GM19455 (cell line): ENCODE measurements around the gene MYO1A.
"Not testable (repeated sequence)": the region's sequence is repeated elsewhere in the genome, so short reads cannot be mapped to it uniquely, and the experiment has no call there.

Experiments
- ATAC-seq: cut with Tn5 transposase; IDR thresholded peaks from one replicate; pipeline ENCODE4 v1.9.1; 2021; ENCODE audit not compliant: unreplicated experiment

Gene MYO1A

DNA sequence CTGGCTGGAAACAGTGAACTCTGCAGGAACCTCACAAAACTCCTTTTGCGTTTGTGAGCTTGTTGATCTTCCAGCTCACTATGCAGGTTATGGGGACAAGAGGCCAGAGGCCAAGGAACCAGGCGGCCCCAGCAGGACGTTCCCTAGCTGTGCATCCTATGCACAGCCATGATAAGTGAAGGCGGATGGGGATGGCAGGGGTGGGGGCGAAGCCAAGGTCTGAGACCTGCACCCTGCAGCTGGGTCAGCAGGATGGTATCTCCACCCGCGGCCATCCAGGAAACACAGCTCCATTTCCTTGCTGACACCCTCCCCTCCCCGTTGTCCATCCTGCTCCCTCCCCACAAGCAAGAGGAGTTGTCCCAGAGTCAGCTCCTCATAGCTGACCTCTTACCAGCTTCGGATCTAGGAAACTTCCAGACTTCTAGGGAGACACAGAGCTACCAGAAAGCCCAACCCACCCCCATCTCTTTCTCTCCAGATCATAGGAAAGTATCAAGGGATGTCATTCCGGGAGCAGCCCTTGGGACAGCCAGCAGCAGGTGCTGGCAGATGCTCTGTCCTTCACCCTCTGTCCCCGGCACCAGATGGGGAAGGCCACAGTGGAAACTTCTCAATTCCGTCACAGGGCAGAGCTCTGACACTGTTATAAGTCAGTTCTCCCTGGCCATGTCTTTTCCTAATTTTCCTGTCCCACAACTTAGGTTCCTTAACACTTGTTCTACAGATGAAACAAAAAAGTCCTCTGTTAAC, 53.0 kb downstream of the MYO1A start:
- no peak for ATAC-seq

DNA sequence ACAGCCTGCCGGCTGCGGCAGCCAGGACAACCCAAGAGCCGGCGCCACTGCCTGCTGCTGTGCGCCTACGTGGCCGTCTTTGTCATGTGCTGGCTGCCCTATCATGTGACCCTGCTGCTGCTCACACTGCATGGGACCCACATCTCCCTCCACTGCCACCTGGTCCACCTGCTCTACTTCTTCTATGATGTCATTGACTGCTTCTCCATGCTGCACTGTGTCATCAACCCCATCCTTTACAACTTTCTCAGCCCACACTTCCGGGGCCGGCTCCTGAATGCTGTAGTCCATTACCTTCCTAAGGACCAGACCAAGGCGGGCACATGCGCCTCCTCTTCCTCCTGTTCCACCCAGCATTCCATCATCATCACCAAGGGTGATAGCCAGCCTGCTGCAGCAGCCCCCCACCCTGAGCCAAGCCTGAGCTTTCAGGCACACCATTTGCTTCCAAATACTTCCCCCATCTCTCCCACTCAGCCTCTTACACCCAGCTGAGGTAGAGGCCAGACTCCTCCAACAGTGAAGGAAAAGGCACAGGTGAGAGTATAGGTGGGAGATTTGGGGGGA, 53.9 kb downstream of the MYO1A start:
- ATAC-seq, result no peak

DNA sequence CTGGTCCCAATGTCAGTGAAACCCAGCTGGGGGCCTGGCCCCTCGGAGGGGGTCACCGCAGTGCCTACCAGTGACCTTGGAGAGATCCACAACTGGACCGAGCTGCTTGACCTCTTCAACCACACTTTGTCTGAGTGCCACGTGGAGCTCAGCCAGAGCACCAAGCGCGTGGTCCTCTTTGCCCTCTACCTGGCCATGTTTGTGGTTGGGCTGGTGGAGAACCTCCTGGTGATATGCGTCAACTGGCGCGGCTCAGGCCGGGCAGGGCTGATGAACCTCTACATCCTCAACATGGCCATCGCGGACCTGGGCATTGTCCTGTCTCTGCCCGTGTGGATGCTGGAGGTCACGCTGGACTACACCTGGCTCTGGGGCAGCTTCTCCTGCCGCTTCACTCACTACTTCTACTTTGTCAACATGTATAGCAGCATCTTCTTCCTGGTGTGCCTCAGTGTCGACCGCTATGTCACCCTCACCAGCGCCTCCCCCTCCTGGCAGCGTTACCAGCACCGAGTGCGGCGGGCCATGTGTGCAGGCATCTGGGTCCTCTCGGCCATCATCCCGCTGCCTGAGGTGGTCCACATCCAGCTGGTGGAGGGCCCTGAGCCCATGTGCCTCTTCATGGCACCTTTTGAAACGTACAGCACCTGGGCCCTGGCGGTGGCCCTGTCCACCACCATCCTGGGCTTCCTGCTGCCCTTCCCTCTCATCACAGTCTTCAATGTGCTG, 54.6 kb downstream of the MYO1A start:
- no peak for ATAC-seq

DNA sequence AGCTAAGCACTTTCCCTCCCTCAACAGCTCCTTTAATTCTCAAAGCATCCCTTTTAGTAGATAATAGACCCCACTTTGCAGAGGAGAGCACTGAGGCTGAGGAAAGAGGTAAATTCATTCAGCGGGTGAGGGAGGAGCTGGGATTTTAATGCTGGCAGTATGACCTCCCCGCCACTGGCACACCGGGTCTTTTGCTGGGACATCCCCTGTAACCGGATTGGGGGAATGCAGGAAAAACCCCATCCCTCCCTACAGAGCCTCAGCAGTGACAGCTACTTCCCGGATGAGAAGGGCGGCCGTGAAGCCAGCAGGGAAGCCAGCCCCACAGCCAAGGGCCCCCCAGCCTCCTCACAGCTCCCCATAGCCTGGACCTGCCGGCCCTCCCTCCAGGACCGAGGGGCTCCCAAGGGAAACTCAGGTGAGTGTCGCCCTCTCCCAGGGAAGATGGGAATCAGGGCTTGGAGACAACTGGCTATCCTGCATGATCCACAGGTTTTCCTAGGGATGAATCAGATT, 55.6 kb downstream of the MYO1A start:
- ATAC-seq, result no peak

DNA sequence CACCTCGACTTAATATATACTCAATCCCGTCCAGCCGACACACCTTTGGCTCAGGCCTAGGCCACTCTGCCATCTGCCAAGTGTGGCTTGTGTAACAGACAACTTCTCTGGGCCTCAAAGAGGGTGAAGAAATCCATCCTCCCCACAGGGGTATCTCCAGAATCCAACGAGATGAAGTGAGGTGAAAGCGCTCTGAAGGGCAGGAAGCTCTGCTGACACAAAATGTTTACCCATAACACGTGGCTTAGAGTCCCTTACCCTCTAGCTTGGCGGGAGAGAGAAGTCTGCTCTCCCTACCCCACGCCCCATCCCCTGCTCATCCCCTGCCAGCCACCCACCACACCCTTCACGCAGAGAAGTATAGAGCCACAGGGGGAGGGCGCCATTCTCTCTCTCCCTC, 56.6 kb downstream of the MYO1A start:
- ATAC-seq, result no peak

DNA sequence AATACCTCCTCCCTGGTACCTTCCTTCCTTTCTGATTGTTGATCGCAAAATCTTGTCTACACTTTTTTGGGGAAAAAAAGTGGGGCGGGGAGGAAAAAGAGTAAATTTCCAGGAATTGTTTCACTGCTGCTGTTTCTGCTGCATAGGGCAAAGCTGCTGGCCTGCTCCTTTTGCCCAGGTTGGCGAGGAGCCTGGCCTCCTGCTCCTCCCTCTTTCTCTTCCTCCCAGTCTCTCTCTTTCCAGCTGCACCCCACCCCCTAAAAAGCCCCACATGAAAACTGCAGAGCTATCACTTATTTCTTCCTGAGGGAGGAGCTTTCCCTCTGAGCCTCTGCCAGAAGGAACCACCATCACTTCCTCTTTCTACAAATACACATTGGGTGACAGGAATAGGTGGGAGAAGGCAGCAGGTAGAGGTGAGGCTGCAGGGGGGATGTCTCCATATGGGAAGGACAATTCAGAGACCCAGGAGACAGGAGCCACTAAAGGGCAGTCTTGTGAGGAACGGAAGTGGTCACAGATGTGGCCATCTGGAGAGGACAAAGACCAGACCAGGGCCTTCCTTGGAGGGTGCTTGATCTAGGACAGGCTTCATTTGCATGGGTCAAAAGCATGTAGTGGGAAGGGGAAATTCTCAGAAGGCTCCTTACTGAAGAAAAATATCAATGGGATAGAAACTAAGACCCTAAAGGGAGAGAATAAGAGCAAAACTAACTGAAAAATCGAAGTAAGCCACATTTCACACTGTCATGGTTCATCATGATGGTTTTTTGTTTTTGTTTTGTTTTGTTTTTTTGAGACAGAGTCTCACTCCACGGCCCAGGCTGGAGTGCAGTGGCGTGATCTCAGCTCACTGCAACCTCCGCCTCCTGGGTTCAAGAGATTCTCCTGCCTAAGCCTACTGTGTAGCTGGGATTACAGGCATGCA, 58.3 kb downstream of the MYO1A start:
- no peak for ATAC-seq

DNA sequence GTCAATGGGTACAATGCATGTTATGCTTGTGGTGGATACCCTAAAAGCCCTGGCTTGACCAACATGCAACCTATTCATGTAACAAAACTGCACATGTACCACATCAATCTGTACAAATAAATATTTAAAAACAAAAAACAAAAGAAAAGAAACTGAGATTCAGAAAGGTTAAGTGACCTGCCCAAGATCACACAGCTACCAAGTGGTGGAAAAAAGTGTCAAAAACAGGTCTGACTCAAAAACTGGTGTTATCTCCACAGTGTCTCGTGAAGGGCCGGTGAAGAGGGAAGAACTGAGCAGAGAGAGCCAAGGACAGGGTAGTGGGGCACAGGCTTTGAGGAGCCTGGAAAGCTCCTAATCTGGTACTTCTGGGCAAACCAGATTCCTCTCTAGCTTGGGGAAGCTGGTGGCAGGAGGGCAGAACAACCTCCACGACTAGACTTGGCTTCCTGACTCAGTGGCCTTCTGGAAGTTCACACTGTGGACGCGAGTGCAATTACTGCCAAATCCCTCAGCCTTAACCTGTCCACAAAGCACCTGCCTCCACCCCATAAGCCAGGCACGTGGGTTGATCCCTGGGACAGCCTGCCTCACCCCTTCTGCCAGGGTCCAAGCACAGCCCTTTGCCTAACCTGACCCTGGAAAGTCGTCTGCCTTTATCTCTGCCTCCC, 59.1 kb downstream of the MYO1A start:
- ATAC-seq, result no peak

DNA sequence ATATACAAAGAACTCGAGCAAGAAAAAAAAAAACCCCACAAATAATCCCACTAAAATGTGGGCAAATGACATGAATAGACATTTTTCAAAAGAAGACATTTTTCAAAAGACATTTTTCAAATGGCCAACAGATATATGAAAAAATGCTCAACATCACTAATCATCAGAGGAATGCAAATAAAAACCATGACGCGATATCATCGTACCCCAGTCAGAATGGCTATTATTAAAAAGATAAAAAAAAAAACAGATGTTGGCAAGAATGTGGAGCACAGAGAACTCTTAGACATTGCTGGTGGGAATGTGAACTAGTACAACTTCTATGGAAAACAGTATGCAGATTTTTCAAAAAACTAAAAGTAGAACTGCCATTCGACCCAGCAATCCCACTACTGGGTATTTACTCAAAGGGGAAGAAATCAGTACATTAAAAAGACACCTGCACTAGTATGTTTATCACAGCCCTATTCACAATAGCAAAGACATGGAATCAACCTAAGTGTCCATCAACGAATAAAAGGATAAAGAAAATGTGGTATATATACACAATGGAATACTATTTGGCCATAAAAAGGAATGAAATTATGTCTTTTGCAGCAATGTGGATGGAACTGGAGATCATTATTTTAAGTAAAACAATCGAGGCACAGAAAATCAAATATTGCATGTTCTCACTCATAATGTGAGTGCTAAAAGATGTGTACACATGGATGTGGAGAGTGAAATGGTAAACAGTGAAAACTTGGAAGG, 59.9 kb downstream of the MYO1A start:
- ATAC-seq, result no peak

DNA sequence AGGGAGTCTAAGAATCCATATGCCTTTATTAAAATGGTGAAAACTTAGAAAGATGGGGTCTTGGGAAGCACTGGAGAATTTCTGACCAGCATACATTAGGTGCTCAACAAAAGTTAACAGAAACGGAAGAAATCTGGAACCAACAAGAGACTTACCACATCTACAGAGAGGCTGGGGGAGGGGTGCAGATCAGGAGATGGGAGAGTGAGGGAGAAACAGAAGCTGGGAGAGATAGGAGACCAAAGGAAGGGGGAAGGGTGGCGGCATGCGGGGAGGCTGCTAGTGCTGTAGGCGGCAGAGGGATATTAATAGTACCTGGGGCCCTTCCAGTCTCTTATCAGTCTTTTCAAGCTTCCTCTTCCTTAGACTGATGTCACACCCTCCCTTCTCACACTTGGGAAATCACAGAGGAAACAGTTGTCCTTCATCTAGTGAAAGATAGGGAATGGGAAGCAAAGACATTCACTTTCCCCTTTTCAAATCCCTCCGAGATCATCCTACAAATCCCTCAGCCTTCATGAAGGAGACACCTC, 61.7 kb downstream of the MYO1A start:
- no peak for ATAC-seq

DNA sequence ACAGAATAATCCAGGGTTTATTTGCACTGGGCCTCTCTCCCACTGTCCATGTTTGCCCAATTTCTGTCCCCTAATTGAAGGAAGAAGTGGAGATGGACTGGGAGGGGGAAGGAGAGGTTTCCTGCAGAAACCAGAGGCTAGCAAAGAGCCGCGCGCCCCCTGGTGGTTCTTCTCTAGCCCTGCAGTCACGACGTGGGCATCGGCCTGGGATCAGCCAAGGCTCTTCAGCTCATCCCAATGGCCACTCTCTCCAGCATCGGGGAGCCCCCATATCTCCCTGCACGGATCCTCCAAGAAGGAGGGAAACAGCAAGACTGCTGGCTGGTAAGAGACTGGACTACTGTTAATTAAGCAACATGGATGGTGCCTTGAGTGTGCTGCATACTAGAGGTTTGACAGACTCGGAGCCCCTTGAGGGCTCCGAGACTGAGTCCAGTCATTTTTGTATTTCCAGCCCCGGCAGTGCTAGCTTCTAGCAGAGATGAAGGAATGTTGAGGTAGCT, 62.3 kb downstream of the MYO1A start:
- no peak for ATAC-seq

DNA sequence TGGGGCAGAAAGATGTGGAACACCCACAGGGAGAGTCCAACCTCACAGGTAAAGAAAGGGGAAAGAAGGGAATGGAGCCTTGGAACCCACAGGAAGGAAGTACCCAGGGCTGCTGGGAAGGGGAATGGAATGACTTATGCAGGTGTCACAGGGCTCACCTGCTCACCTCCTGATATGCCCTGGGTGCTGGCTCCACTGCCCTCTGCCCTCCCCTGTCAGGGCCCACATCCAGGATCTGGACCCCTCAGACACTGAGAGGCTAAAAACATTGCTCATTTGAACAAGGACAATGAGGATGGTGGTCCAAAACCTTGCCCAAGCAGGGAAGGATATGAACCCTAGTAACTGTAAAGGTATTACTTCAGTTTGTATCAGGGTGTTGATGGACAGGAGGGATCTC, 62.9 kb downstream of the MYO1A start:
- ATAC-seq, result no peak

DNA sequence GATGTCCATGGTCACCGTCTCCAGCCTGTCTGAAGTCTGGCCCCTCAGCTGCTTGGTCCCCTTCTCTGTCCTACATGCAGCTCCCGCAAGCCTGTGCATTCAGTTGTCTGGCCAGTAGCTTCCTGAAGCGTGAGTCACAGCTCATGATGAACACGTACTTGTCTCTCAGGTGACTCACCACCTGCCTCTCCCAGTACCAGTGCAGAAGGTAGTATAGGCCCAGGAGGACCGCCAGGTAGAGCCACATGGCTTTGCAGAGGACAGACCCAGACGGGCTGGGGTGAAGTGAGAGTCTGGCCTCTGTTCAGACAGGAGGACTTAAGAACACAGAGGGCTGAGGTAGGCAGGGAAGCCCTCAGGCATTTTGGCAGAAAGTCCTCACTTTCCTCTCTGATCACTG, 64.2 kb downstream of the MYO1A start:
- not testable (repeated sequence) for ATAC-seq

DNA sequence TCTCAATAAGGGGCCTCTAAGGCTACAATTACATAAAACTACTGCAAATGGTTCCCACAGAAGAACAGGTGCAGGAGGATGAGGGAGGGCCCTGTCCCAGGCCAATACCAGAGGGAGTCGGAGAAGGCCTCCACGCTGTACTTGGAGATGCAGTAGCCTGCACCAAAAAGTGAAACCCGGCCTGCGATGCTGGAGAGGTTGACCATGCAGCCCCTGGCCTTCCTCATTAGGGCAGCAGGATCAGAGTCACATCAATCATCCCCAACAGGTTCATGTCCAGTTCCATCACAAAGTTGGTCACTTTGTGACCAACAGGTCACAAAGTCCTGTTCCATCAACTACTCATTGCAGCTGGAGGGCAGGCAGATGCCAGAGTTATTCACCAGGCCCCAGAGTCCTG, 66.5 kb downstream of the MYO1A start:
- no peak for ATAC-seq

DNA sequence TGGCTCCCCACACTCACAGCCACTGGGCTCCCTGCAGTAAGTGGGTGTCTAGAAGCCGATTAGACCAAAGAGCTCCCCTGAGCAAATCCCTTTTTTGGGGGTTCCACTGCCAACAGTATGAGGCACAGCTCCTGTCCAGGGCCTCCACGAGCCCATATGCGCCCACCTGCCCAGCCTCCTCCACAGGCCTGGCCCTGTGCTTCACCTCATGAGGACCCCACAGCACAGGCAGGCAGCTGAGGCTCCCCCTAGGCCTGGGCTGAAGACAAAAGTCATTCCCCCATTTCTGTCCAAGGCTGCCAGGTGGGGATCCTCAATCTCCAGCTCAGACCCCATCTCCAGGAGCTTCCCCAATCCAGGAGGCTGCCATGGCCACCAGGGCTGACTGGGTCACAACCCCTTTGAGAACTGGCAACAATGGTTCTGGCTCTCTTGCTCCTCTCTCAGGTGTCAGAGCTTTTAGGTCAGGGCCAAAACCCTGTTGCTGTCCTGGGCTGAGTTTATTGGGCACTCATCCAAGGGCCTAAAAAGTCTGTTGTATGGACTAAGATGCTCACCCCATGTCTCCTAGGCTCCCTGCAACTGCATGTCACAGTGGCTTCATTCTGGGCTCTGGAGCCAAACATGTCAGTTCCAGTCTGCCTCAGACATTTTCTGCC, 67.2 kb downstream of the MYO1A start:
- ATAC-seq, result not testable (repeated sequence)

DNA sequence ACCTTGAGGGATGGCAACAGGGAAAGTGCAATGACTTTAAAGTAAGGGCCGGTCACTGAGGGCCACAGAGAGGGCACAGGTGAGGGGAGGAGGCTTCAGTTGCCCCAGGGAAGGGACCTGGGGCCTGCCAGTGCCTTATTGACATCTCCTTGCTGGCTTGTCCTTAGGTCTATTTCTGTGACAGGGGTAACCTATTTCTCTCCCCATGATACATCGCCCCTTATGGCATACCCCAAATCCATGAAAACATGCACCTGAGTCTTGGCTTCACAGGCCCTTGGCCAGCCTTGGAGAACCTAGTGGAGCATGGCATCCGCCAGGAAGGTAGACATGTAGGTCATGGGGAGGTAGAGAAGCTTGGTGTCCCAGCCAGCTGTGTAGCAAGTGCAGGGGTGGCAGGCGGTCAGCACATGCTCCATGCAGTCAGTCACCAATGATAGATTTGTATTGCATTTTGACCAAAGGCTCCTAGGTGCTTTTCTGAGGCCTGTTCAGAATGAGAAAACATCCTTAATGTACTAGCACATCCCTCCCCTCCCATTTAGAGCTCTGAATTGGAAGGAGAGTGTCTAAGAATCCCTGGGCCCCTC, 68.9 kb downstream of the MYO1A start:
- ATAC-seq, result no peak

DNA sequence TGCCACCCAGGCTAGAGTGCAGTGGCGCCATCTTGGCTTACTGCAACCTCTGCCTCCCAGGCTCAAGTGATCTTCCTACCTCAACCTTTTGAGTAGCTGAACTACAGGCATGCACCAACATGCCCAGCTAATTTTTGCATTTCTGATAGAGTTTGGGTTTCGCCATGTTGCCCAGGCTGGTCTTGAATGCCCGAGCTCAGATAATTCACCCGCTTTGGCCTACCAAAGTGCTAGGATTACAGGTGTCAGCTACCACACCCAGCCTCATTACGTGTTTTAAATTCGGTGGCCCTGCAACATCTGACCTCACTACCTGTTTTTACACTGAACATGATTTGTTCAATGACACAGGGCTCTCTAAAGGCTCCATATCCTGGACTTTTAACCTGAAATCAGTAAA, 69.7 kb downstream of the MYO1A start:
- no peak for ATAC-seq

DNA sequence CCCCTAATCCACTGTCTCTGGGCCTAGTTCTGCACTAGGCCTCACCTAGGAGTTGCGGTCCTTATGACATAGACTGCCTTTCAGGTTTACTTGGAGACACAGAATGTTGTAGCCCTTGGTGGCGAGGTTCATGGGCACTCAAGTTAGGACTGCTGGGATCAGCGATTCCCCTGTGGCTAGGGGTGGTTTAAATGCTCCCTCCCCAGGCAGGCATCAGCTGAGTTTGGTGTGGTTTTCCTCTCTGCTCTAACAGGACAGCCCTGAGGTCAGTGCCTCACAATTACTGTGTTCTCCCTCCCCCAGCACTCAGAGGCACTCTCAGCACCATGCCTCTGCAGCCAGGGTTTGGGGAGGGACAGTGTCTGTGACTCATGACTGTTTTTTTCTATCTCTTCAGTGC, 70.3 kb downstream of the MYO1A start:
- no peak for ATAC-seq
